Right lobe of liver (tissue), 4 donors: Measurements from ENCODE around the gene PPTC7.
"Not testable (repeated sequence)": the region's sequence is repeated elsewhere in the genome, so short reads cannot be mapped to it uniquely, and the experiment has no call there.

Source experiments
- CTCF ChIP-seq, 4 donors: fragments of 200-600 bp in 3 of 4; fragments of 450-650 bp in 1 of 4; IDR thresholded peaks; one replicate each; pipeline versions ENCODE4 v1.5.1 to v1.8.0; 2016 to 2022; ENCODE audit warnings: antibody characterized with exemption in 4 of 4, mild to moderate bottlenecking in 2 of 4
- POLR2A ChIP-seq: fragments of 450-650 bp; IDR thresholded peaks from one replicate; pipeline ENCODE4 v1.6.1; 2017; ENCODE audit warnings: antibody characterized with exemption, mild to moderate bottlenecking
- donor health status: DM: no; HTN: no; CAD: no.
- donor health status: DM: no; HTN: no; CAD: no.
- donor health status: DM: no; HTN: yes; CAD: no.

- not testable (repeated sequence) for TF ChIP-seq CTCF (IDR thresholded peaks at IDR 0.05); POLR2A
These were observed 8.3 kb downstream of the PPTC7 start for GRCh38 chr12:110574717-110575230.
